CD4-positive, alpha-beta T cell treated with Interferon gamma for 1 hour (primary cell): ENCODE results near the gene PLSCR3.

Experiments
- DNase-seq: peaks from one replicate; pipeline ENCODE4 v3.0.0-alpha.2; 2020

PLSCR3 gene

DNA sequence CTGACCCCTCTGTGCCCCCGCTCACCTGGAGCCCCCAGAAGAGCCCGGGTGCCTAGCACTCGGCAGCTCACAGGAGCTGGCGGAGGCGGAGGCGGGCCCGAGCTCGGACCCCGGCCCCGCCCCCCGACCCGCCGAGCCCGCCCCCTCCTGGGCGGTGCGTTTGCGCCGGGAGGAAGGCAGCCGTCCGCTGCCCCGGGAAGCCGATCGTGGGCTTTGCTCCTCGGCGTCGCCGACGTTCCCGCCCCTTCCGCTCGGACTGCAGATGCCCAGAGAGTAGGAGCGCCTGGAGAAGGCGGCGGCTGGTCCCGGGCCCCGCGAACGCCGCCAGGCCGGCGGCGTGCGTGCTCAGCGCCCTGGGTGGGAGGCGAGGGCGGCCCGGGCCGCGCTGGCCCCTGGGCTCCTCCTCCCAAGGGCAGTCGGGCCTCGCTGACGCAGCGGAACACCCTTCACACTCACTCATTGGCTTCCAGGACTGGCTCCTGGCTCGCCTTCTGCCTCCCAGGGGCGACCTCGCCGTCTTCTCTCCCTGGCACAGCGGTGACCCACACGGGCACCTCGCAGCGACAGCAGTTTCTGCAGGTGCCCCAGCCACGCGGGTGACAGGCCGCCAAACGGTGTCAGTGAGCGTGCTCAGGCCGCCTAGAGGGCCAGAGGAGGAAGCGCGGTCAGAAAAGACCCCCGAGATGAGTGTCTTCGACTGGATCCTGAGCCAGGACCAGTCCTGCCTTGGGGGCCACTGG lies at the start of gene PLSCR3:
Gene PLSCR3 (minus strand): TSS at position 74 of the 740 bp plus-strand sequence. CDS start 415 bp downstream, outside the sequence.
- peak; percentile 81 for DNase-seq

DNA sequence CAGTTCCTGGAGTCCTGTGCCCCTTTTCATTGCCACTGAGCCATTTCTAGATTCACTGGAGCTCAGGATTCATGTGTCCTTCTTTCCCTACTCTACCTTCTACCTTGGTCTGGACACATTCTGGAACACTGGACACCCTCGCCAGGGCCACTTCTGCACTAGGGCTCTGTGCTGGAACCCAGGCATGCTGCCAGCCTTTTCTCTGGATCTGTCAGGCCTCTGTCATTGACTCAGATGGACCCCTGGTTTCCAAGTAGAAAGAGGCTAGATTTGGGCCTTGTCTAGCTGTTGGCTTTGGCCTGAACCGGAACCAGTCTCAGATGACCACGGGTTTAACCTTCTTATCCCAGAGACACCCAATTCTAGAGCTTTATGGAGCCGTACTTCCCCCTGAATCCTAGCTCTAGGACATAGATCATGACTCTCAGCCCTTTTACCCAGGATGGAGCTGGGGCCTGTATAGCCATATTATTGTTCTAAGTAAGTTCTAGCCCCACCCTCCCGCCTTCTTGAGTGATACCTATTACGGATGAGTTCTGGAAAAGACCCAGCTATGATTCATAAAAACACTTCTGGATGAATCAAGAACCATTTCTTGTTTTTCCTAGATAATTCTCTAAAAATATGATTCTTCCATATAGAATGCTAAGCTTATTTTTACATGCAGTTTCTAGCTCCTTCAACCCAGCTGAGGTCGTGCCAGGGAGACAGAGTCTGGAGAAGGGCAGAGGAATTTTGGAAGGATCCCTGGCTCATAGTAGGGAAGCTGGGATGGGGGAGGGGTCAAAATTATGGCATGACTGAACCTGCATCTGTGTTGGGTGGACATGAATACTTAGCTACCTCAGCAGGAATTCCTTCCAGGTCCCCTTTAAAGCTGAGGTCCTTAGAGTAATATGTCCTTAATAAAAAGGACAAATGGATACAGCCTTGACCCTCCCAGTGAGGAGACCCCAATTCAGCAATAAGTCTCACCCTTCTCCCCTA lies 49.5 kb upstream of the PLSCR3 start:
- DNase-seq, result no peak

DNA sequence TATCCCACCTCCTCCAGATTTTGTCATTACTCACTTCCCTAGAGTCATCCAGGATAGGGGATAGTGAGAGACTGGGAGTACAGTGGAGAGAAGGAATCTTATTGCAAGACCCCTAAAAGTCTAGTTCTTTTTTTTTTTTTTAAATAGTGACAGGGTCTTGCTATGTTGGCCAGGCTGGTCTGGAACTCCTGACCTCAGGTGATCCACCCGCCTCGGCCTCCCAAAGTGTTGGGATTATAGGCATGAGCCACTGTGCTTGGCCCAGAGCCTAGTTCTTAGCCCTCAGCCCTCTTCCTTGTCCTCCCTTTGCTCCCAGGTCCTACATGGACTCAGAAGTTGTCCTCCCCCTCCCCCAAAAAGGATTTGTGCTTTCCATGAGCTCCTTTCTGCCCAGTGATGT lies 47.8 kb upstream of the PLSCR3 start:
- no peak for DNase-seq

DNA sequence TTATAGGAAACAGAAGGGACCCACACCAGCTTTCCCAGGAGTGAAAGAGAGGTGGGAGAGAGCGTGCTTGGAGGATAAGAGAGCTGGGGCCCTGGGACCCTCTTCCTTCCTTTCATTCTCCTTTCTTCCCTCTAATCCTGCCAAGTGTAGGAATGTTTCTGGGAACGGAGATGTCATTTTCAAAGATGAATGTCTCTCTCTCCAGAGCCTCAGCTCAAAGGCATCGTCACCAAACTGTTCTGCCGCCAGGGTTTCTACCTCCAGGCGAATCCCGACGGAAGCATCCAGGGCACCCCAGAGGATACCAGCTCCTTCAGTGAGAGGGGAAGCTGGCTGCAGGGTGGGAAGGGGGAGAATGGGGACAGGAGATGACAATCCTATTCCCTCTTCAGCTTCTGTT lies 46.9 kb upstream of the PLSCR3 start:
- no peak for DNase-seq

DNA sequence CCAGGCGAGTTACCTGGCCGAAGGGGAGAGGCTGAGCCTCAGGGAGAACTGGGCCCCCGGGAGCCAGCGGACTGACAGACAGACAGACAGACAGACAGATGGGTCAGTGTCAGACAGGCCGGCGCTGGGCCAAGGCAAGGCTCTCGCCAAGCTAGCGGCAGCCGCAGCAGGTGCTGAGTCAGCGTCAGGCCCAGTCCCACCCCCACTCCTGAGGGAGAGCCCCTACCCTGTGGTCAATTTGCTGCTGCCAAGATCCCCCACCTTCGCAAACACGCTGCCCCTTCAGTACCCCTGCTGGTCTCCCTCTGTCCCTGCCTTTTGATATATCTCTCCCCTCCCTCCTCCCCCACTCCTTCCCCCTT lies 46.5 kb upstream of the PLSCR3 start:
- no peak for DNase-seq

DNA sequence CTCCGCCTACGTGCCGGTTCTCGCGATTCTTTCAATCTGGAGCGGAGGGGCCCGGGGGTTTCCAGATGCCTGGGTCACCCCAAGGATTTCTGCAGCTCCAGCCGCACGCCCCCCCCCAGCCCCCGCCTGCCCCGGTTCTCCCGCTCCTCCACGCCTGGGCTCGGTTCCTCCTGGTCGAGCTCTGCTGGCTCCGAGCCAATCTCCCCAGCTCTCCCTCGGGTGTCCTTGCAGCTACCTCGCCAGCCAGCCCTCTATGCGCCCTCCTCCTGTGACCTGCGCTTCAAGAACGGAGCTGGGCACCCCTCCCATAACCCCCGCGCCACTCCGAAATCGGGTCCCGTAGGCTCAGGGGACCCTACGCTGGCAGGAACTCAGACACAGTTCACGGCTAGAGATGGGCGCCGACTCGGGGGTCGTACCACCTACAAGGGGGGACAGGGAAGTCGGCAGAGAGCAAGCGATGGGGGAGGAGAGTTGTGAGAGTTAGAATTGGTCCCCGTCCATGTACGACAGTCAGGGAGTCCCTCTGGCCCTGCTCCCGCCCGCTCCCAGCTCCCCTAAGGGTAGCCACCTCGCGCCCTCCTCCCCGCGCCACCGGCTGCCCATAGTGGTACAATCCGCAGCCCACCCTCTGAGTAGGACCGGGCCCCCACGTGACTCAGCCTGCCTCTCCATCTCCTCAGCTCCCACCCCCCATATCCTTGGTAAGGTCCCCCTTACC lies 45.9 kb upstream of the PLSCR3 start:
- peak; percentile 23 for DNase-seq

DNA sequence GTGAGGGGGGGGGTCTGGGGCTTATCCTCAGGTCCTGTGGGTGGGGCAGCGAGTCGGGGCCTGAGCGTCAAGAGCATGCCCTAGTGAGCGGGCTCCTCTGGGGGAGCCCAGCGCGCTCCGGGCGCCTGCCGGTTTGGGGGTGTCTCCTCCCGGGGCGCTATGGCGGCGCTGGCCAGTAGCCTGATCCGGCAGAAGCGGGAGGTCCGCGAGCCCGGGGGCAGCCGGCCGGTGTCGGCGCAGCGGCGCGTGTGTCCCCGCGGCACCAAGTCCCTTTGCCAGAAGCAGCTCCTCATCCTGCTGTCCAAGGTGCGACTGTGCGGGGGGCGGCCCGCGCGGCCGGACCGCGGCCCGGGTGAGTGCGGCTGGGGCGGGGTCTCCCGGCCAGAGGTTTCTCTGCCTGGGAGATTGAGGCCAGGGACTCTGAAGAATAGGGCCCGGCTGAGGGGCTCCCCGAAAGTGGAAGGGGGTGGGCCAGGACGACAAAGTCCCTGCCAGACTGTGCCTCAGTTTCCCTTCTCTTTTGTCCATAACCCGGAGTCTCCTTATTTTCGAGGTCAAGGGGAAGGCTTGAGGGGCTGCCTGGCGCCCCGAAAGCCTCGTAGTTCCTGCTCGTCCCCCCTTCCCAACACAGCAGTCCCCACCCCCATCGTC lies 45.3 kb upstream of the PLSCR3 start, which contains the start of gene FGF11:
Gene FGF11 (plus strand): TSS at position 51 of the 651 bp plus-strand sequence. CDS start 109 bp downstream, at position 160.
- DNase-seq, result no peak

DNA sequence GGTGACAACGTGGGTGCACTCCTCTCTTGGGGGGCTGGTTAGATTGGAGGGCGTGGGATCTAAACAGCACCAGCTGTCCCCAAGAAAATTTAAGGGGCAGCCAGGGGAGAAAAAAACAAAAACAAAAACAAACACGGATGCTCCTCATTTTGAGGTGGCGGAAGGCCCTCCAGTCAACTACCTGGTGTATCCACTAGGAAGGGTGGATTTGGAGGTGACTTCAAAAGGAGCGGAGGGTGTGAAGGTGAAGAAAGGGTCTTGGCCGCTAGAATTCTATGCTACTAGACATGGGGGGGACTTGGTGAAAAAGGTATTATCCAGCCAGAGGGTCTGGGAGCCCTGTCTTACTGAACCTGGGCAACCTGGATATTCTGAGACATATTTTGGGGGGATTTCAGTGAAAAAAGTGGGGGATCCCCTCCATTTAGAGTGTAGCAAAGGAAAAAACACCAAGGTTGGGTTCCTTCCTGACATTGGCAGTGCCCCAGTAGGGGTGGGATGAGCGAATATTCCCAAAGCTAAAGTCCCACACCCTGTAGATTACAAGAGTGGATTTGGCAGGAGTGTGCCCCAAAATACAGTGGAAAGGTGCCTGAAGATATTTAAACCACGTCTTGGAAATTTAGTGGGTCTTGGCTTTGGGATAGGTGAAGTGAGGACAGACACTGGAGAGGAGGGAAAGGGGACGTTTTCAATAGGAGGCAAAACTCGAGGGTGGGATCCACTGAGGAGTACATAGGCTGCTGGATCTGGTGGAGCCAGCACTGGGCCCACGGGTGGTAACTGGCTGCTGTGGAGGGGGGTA lies 44.5 kb upstream of the PLSCR3 start:
- no peak for DNase-seq

DNA sequence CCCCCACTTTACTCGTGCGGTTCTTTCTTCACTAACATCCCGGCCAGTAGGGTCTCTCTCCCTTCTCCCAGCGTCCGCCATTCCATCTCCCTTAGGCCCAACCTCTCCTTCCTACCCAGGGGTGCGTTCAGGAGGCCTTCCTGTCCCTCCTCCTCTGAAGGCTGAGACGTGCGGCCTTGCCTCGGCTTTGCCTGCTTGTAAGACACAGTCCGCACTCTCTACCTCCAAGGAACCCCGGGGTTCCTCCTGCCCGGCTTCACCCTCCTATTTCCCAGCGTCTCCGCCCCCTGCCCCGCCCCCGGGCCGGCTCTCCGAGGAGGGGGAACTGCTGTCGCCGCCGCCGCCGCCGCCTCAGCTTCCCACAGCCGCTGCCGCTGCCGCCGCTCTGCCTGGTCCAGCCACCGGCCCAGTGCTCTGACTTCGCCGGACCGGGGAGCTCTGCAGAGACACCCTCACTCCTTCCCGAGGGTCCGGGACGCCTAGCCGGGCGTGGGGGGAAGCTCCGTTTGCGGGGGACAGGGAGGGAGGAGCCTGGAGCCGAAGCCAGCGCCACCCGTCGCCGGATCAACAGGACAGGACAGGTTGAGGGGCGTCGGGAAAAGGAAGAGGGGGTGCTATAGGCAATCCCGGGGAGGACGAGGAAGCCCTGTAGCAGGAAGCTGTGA lies 43.8 kb upstream of the PLSCR3 start:
- DNase-seq, result peak; percentile 68

DNA sequence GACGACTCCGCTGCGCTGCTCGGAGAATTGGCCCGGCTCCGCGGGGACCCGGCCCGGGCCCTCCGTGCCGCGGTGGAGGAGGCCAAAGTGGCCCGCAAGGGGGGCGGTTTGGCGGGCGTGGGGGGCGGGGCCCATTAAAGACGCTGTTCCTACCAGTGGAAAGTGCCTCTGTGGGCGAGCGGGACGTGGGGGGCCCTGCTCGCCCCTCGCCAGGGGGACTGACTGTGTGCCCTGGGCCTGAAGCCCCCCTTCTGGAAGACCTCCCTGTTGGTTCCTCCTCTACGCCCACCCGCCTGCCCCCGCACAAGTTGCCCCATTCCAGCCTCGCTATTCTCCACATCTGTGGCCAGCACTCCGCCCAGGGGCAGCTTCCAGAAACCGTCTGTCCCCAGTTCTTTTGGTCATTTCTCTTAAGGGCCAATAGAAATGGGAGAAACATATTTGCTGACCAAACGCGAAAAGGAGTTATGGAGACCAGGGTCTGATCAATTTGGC lies 43.1 kb upstream of the PLSCR3 start:
- DNase-seq, result no peak

DNA sequence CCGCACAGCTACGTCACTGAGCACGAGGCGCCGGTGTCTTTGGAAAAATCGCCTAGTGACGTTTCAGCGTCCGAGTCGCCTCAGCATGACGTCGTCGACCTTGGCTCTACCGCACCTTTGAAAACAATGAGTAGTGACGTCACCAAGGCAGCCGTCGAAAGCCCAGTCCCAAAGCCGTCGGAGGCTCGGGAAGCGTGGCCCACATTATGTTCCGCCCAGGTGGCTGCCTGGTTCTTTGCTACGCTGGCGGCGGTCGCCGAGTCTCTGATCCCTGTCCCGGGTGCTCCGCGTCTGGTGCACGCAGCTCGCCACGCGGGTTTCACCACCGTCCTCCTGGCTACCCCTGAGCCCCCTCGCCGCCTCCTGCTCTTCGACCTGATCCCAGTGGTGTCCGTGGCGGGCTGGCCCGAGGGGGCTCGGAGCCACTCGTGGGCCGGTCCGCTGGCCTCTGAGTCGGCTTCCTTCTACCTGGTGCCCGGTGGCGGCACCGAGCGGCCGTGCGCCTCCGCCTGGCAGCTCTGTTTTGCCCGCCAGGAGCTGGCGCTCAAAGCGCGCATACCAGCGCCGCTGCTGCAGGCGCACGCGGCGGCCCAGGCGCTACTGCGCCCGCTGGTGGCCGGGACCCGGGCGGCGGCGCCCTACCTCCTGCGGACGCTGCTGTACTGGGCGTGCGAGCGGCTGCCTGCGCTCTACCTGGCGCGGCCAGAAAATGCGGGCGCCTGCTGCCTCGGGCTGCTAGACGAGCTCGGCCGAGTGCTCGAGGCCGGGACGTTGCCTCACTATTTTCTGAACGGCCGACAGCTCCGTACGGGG lies 42.4 kb upstream of the PLSCR3 start:
- peak; percentile 82 for DNase-seq

DNA sequence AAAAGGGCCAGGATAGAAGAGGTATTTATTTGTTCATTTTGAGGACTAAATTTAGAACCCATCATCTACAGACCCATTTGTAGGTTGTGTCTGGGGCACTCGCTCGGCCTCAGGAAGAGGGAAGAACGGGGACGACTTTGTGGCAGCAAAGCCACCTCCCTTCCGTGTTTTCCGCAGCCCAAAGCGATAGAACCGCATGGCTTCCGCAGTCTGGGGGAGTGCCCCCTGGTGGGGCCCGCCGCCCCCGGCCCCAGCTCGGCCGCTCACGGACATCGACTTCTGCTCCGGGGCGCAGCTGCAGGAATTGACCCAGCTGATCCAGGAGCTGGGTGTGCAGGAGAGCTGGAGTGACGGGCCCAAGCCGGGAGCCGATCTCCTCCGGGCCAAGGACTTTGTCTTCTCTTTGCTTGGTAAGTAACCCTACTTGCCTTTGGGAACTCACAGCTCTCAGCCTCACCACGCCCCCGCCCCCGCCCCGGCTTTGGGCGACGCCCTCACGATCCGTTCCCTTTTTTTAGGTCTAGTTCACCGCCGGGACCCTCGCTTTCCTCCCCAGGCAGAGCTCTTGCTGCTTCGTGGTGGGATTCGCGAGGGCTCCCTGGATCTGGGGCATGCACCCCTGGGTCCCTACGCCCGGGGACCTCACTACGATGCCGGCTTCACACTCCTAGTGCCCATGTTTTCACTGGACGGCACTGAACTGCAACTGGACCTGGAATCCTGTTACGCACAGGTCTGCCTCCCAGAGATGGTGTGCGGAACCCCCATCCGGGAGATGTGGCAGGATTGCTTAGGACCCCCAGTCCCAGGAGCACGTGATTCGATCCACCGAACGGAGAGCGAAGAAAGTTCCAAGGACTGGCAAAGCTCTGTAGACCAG lies 41.6 kb upstream of the PLSCR3 start:
- peak; percentile 45 for DNase-seq

DNA sequence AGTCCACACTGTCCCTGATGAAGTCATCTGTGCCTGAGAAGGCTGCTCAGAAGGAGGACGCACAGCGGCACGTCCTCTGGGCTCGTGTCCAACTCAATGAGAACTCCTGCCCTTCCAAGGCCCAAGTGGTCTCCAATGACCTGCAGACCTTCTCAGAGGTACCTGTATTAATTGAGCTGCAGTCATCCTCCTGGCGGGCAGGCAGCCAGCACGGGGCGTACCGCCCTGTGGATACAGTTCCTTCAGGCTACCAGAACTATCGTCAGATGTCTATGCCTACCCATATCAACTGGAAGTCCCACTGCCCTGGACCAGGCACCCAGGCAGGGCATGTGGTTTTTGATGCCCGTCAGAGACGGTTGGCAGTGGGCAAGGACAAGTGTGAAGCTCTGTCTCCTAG lies 38.0 kb upstream of the PLSCR3 start:
- no peak for DNase-seq

DNA sequence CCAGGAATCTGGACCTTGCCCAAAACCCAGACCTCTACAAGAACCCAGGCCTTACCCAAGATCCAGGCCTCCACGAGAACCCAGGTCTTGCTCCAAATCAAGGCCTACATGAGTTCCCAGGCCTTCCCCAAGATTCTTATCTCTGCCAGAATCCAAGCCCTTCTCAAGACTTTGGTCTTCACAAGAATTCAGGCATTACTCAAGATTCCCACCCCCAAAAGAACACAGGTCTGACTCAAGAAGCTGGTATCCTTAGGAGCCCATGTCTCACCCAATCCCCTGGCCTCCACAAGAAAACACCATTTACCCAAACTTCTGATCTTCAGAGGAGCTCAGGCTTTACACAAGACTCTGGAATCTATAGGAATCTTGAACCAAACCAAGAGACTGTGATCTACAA lies 36.9 kb upstream of the PLSCR3 start:
- DNase-seq, result no peak

DNA sequence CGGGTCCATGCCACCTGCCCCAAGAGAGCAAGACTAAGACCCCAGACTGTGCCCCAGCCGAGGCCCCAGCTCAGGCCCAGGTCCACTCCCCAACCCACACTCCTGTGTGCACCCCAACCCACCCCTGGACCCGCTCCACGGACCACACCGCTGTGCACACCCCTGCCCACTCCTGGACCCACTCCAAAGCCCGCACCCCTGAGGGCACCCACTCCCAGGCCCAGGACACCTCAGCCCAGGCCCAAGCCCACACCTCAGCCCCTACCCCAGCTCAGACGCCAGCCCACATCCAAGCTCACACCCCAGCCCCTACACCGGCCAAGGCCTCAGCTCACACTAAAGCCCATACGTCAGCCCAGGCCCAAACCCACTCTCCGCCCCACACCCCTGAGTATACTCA lies 35.4 kb upstream of the PLSCR3 start:
- no peak for DNase-seq

DNA sequence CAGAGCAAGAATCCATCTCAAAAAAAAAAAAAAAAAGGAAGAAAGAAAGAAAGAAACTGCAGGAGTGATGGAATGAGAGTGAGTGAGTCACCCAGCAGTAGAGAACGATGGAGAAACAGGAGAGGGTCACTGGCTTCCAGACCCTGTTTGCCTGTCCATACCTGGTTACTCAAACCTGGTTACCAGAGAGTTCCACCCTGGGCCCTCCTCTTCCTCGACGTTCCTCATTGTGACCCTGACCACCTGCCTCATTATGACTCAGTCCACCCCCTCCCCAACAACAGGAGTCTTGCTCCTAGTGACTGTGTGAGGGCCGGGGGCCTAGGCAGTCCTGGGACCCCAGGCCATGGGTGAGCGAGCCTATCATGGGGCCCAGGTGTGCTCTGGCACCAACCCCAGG lies 34.2 kb upstream of the PLSCR3 start, which contains the start of gene SPEM3:
Gene SPEM3 (plus strand): TSS at position 301 of the 400 bp plus-strand sequence. CDS start 46 bp downstream, at position 347.
- no peak for DNase-seq

DNA sequence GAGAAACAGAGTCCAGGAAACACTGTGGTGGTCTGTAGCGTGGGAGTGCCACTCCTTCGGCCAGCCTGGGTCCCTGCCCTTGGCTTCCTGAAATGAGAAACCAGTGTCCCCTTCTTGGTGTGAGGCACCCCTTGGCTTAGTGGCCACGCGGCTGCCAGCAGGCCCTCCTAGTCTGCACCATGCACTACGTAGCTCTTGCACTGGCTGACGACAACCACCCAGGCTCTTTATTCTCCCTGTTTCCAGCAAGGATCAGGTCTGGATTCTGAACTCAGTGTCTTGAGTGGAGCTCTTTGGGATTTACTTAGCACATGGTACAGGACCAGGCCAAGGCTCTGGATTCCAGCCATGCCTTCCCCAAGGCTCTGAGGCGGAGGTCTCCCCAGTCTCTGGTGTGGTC lies 33.2 kb upstream of the PLSCR3 start:
- no peak for DNase-seq

DNA sequence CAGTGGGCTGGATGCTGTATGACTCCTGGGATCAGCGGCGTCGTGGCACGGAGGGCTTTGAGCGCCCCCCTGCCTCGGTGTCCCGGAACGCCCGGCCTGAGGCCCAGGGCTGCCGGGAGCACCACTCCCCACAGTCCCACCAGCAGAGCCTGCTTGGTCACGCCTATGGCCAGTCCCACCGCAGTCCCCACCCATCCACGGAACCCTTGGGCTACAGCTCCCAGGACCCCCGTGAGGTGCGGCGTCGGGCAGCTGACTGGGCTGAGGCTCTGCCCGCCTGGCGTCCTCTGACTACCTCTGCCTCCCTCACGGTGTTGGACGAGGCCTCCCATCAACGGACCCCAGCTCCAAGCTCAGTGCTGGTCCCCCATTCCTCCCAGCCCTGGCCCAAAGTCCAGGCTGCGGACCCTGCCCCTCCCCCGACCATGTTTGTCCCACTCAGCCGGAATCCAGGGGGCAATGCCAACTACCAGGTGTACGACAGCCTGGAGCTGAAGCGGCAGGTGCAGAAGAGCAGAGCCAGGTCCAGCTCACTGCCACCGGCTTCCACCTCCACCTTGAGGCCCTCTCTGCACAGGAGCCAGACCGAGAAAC lies 32.7 kb upstream of the PLSCR3 start:
- no peak for DNase-seq
